ENCODE data around the gene PSMD9.

Gene PSMD9

GRCh38 chr12:121939992-121940766 lies 51.6 kb downstream of the PSMD9 start:
- in situ Hi-C loops (cut with MboI; ENCODE audit: low sequenced_read_pairs, unreplicated experiment), result no loop called here
- DNase-seq (ENCODE audit: low spot score), result no peak
- no peak for TF ChIP-seq CTCF (IDR thresholded peaks at IDR 0.05; ENCODE audit: borderline replicate concordance, control extremely low read depth, extremely low read depth, insufficient read depth, missing control alignments)

- in situ Hi-C loops (cut with MboI; ENCODE audit: low sequenced_read_pairs, unreplicated experiment), result no loop called here
- no peak for DNase-seq (ENCODE audit: low spot score)
- TF ChIP-seq CTCF (IDR thresholded peaks at IDR 0.05; ENCODE audit: borderline replicate concordance, control extremely low read depth, extremely low read depth, insufficient read depth, missing control alignments), result no peak
Measured at GRCh38 chr12:121942145-121942718, 53.6 kb downstream of the PSMD9 start.

- no peak for DNase-seq (ENCODE audit: low spot score)
- TF ChIP-seq CTCF (IDR thresholded peaks at IDR 0.05; ENCODE audit: borderline replicate concordance, control extremely low read depth, extremely low read depth, insufficient read depth, missing control alignments), result no peak
- in situ Hi-C loops (cut with MboI; ENCODE audit: low sequenced_read_pairs, unreplicated experiment), result no loop called here
Measured at GRCh38 chr12:121943926-121944325, 55.3 kb downstream of the PSMD9 start.

GRCh38 chr12:121946313-121947025 lies 57.9 kb downstream of the PSMD9 start:
- no peak for DNase-seq (ENCODE audit: low spot score)
- no peak for TF ChIP-seq CTCF (IDR thresholded peaks at IDR 0.05; ENCODE audit: borderline replicate concordance, control extremely low read depth, extremely low read depth, insufficient read depth, missing control alignments)
- in situ Hi-C loops (cut with MboI; ENCODE audit: low sequenced_read_pairs, unreplicated experiment), result no loop called here

- no peak for TF ChIP-seq CTCF (IDR thresholded peaks at IDR 0.05; ENCODE audit: borderline replicate concordance, control extremely low read depth, extremely low read depth, insufficient read depth, missing control alignments)
- in situ Hi-C loops (cut with MboI; ENCODE audit: low sequenced_read_pairs, unreplicated experiment), result no loop called here
- DNase-seq (ENCODE audit: low spot score), result no peak
Measured at GRCh38 chr12:121947981-121948380, 59.4 kb downstream of the PSMD9 start.

- no peak for TF ChIP-seq CTCF (IDR thresholded peaks at IDR 0.05; ENCODE audit: borderline replicate concordance, control extremely low read depth, extremely low read depth, insufficient read depth, missing control alignments)
- in situ Hi-C loops (cut with MboI; ENCODE audit: low sequenced_read_pairs, unreplicated experiment), result no loop called here
- DNase-seq (ENCODE audit: low spot score), result no peak
Measured at GRCh38 chr12:121949648-121950397, 61.2 kb downstream of the PSMD9 start.
